T-helper 2 cell treated with Interferon-gamma antibody and Interleukin-4, amounts not matched to agents 5 μg/mL and 100 μg/mL, for 36 hours (primary cell): Measurements from ENCODE around the gene KMT5C.

ENCODE experiments used
- DNase-seq: peaks from one replicate; pipeline ENCODE4 v3.0.0; 2021; ENCODE audit warnings: low spot score
- H3K27ac Mint-ChIP-seq: one replicate; pipeline ENCODE4 v1.8.0; 2021; ENCODE audit warnings: mild to moderate bottlenecking, mixed read lengths
- H3K27me3 Mint-ChIP-seq: one replicate; pipeline ENCODE4 v1.8.0; 2021; ENCODE audit warnings: low read depth, mixed read lengths
- H3K36me3 Mint-ChIP-seq: one replicate; pipeline ENCODE4 v1.8.0; 2021; ENCODE audit warnings: low read depth, mixed read lengths
- H3K4me1 Mint-ChIP-seq: one replicate; pipeline ENCODE4 v1.8.0; 2021; ENCODE audit warnings: low read depth, mixed read lengths
- H3K4me3 Mint-ChIP-seq: one replicate; pipeline ENCODE4 v1.8.0; 2022; ENCODE audit warnings: mild to moderate bottlenecking, moderate library complexity, mixed read lengths
- H3K9me3 Mint-ChIP-seq: one replicate; pipeline ENCODE4 v1.8.0; 2021; ENCODE audit warnings: mixed read lengths

The KMT5C gene

GRCh38 chr19:55309448-55309847 lies 30.2 kb upstream of the KMT5C start:
- H3K4me1 Mint-ChIP-seq = peaks cover 2% of the 10 kb centered on the region
- H3K27me3 Mint-ChIP-seq = no peaks in the 10 kb centered on the region
- no peak overlapping the region for H3K27ac Mint-ChIP-seq
- H3K4me3 Mint-ChIP-seq = no peak overlapping the region
- DNase-seq = no peak
- no peaks in the 10 kb centered on the region for H3K36me3 Mint-ChIP-seq
- no peaks in the 10 kb centered on the region for H3K9me3 Mint-ChIP-seq

- H3K27ac Mint-ChIP-seq = no peak overlapping the region
- no peaks in the 10 kb centered on the region for H3K9me3 Mint-ChIP-seq
- no peaks in the 10 kb centered on the region for H3K4me1 Mint-ChIP-seq
- no peaks in the 10 kb centered on the region for H3K27me3 Mint-ChIP-seq
- H3K4me3 Mint-ChIP-seq = no peak overlapping the region
- H3K36me3 Mint-ChIP-seq = no peaks in the 10 kb centered on the region
- DNase-seq = no peak
These were observed 29.2 kb upstream of the KMT5C start for GRCh38 chr19:55310498-55310897.

GRCh38 chr19:55311397-55311796 lies 28.3 kb upstream of the KMT5C start:
- Mint-ChIP-seq H3K9me3 (no peaks in the 10 kb centered on the region), H3K4me1 (no peaks in the 10 kb centered on the region)

GRCh38 chr19:55311797-55312196 lies 27.9 kb upstream of the KMT5C start:
- H3K36me3 Mint-ChIP-seq = no peaks in the 10 kb centered on the region
- H3K9me3 Mint-ChIP-seq = no peaks in the 10 kb centered on the region
- H3K4me3 Mint-ChIP-seq = no peak overlapping the region
- DNase-seq = no peak
- no peaks in the 10 kb centered on the region for H3K27me3 Mint-ChIP-seq
- H3K4me1 Mint-ChIP-seq = no peaks in the 10 kb centered on the region
- no peak overlapping the region for H3K27ac Mint-ChIP-seq

More at GRCh38 chr19:55311397-55311796, 28.3 kb upstream of the KMT5C start:
- H3K4me3 Mint-ChIP-seq = no peak overlapping the region
- no peaks in the 10 kb centered on the region for H3K36me3 Mint-ChIP-seq
- H3K27ac Mint-ChIP-seq = no peak overlapping the region
- DNase-seq = no peak
- no peaks in the 10 kb centered on the region for H3K27me3 Mint-ChIP-seq

GRCh38 chr19:55312621-55313512 lies 26.8 kb upstream of the KMT5C start:
- Mint-ChIP-seq H3K27me3 (no peaks in the 10 kb centered on the region), H3K36me3 (no peaks in the 10 kb centered on the region), H3K27ac (no peak overlapping the region), H3K9me3 (no peaks in the 10 kb centered on the region), H3K4me1 (no peaks in the 10 kb centered on the region), H3K4me3 (no peak overlapping the region)
- DNase-seq = no peak

GRCh38 chr19:55314396-55314795 lies 25.3 kb upstream of the KMT5C start:
- no peak for DNase-seq
- H3K9me3 Mint-ChIP-seq = no peaks in the 10 kb centered on the region
- H3K27ac Mint-ChIP-seq = no peak overlapping the region
- H3K36me3 Mint-ChIP-seq = no peaks in the 10 kb centered on the region
- H3K4me1 Mint-ChIP-seq = no peaks in the 10 kb centered on the region
- H3K27me3 Mint-ChIP-seq = no peaks in the 10 kb centered on the region
- H3K4me3 Mint-ChIP-seq = no peak overlapping the region

GRCh38 chr19:55315956-55316525 lies 23.6 kb upstream of the KMT5C start:
- Mint-ChIP-seq H3K4me3 (no peak overlapping the region), H3K36me3 (no peaks in the 10 kb centered on the region), H3K9me3 (no peaks in the 10 kb centered on the region), H3K27ac (no peak overlapping the region), H3K27me3 (no peaks in the 10 kb centered on the region), H3K4me1 (peaks cover under 1% of the 10 kb centered on the region)
- DNase-seq = no peak

- Mint-ChIP-seq H3K4me3 (no peak overlapping the region), H3K27ac (no peak overlapping the region), H3K4me1 (peaks cover 3% of the 10 kb centered on the region), H3K27me3 (no peaks in the 10 kb centered on the region), H3K36me3 (no peaks in the 10 kb centered on the region), H3K9me3 (no peaks in the 10 kb centered on the region)
- no peak for DNase-seq
These were observed 23.0 kb upstream of the KMT5C start for GRCh38 chr19:55316646-55317045.

GRCh38 chr19:55319785-55320184 lies 19.9 kb upstream of the KMT5C start:
- H3K9me3 Mint-ChIP-seq = no peaks in the 10 kb centered on the region
- H3K27me3 Mint-ChIP-seq = peaks cover 7% of the 10 kb centered on the region
- no peak overlapping the region for H3K27ac Mint-ChIP-seq
- no peaks in the 10 kb centered on the region for H3K36me3 Mint-ChIP-seq
- H3K4me3 Mint-ChIP-seq = no peak overlapping the region
- no peak for DNase-seq
- H3K4me1 Mint-ChIP-seq = peaks cover 6% of the 10 kb centered on the region

GRCh38 chr19:55320844-55321419 lies 18.7 kb upstream of the KMT5C start:
- no peak for DNase-seq
- Mint-ChIP-seq H3K9me3 (no peaks in the 10 kb centered on the region), H3K27me3 (peaks cover 7% of the 10 kb centered on the region), H3K4me3 (no peak overlapping the region), H3K36me3 (no peaks in the 10 kb centered on the region), H3K27ac (no peak overlapping the region), H3K4me1 (peaks cover 10% of the 10 kb centered on the region)

- Mint-ChIP-seq H3K36me3 (no peaks in the 10 kb centered on the region), H3K27ac (no peak overlapping the region), H3K9me3 (no peaks in the 10 kb centered on the region), H3K4me1 (peaks cover 10% of the 10 kb centered on the region), H3K27me3 (peaks cover 7% of the 10 kb centered on the region), H3K4me3 (no peak overlapping the region)
- DNase-seq = no peak
These were observed 18.1 kb upstream of the KMT5C start for GRCh38 chr19:55321466-55322137.

GRCh38 chr19:55322204-55322885 lies 17.3 kb upstream of the KMT5C start:
- H3K4me3 Mint-ChIP-seq = no peak overlapping the region
- no peaks in the 10 kb centered on the region for H3K9me3 Mint-ChIP-seq
- DNase-seq = no peak
- no peak overlapping the region for H3K27ac Mint-ChIP-seq
- H3K36me3 Mint-ChIP-seq = no peaks in the 10 kb centered on the region
- peaks cover 7% of the 10 kb centered on the region for H3K27me3 Mint-ChIP-seq
- H3K4me1 Mint-ChIP-seq = peaks cover 10% of the 10 kb centered on the region

- no peaks in the 10 kb centered on the region for H3K36me3 Mint-ChIP-seq
- peaks cover 10% of the 10 kb centered on the region for H3K4me1 Mint-ChIP-seq
- no peak overlapping the region for H3K27ac Mint-ChIP-seq
- H3K27me3 Mint-ChIP-seq = peaks cover 7% of the 10 kb centered on the region
- DNase-seq = no peak
- peak overlapping the region; percentile 3 for H3K4me3 Mint-ChIP-seq
- no peaks in the 10 kb centered on the region for H3K9me3 Mint-ChIP-seq
These were observed 15.0 kb upstream of the KMT5C start for GRCh38 chr19:55324662-55325061.
